ENCODE measurements around the gene NKX1-2. TPM values are rescaled to one million over a fixed set of nuclear protein-coding genes. Genes with fewer than 3 reads are reported as not detected.

NKX1-2 gene
- polyA plus RNA-seq, 2 of the 4 experiments (the other 2 are of a cell fraction): 0.08 to 0.16 TPM

DNA sequence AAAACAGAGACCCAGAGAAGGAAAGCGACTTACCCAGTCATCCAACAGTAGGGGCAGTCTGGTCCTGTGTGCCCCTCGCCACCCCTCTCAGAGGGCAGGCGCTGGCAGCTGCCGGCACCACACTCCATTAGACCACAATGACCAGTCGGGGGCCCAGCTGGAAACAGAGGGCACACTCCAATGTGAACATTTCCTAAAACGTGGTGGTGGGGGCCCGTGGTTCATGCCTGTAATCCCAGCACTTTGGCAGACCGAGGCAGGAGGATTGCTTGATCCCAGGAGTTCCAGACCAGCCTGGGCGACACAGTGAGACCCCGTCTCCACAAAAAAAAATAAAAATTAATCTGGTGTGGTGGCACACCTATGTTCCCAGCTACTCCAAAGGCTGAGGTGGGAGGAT is 30.2 kb downstream of the NKX1-2 start (continued):
- no peak for TF ChIP-seq KDM1A (IDR thresholded peaks at IDR 0.05; ENCODE audit: low read depth)

DNA sequence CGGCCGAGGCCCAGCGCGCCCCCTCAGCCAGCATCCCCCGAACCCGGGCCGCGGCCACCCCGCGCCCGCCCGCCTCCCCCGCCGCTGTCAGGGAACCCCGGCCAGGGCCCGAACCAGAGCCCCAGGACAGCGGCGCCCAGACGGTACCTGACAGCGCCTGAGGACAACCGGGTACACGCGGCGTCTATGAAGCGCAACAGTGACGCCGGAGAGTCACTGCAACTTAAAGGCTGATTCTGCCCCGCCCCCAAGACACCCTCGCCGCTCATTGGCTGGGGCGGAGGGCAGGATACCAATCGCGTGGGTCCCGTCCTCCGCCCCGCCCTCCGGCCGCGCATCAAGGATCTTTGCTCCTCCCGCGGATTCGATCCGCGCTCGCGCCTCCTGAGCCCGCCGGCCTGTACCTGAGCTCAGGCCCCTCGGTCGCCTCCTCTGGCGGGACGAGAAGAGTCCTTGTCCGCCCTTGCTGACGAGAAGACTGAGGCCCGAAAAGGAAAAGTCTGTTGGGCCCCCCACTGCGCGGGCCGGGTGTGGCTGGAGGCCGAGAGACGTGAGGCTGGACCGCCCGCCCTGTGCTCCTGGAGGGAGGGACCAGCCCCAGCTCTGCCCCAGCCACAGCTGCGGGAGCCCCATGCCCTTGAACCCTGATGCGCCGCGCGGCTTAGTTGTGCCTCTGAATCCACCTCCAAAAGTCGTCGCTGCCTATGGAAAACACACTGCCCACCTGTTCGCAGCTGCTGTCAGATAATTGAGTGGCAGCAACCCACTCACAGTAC is 30.9 kb downstream of the NKX1-2 start, which contains the start of gene OAT:
TSS of gene OAT (minus strand) at position 198 of the 776 bp plus-strand sequence. CDS start 6,752 bp downstream, outside the sequence.
- DNase-seq (ENCODE audit: low read depth in 1 of 2, low spot score in 1 of 2): peak; percentile 96 to 98
- Histone ChIP-seq H3K9me3 (no peaks in the 10 kb centered on the region), H3K4me1 (peaks cover 21% of the 10 kb centered on the region), H3K4me3 (peak within 1 kb of the TSS; percentile 85), H3K27ac (peak within 1 kb of the TSS; percentile 76 to 93), H3K4me2 (peak within 1 kb of the TSS; percentile 86)
- no peak for TF ChIP-seq POLR2AphosphoS2 (conservative IDR thresholded peaks at IDR 0.05; ENCODE audit: low read length)
- peak; percentile 94 for TF ChIP-seq PHF8 (IDR thresholded peaks at IDR 0.05; ENCODE audit: borderline replicate concordance, low read depth)
- no peak for TF ChIP-seq JUNB (IDR thresholded peaks at IDR 0.05)
- TF ChIP-seq, protein P1, sequence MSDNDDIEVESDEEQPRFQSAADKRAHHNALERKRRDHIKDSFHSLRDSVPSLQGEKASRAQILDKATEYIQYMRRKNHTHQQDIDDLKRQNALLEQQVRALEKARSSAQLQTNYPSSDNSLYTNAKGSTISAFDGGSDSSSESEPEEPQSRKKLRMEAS (IDR thresholded peaks at IDR 0.05): peak; percentile 67
- 0 out of 2 replicates have a peak, but pooled peaks have one; percentile 49 for TF ChIP-seq ESRRA (IDR thresholded peaks at IDR 0.05; ENCODE audit: borderline replicate concordance, low read length)
- TF ChIP-seq EHF (CRISPR knock-in tag; IDR thresholded peaks at IDR 0.05): no peak
- TF ChIP-seq, protein P2, sequence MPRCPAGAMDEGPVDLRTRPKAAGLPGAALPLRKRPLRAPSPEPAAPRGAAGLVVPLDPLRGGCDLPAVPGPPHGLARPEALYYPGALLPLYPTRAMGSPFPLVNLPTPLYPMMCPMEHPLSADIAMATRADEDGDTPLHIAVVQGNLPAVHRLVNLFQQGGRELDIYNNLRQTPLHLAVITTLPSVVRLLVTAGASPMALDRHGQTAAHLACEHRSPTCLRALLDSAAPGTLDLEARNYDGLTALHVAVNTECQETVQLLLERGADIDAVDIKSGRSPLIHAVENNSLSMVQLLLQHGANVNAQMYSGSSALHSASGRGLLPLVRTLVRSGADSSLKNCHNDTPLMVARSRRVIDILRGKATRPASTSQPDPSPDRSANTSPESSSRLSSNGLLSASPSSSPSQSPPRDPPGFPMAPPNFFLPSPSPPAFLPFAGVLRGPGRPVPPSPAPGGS (IDR thresholded peaks at IDR 0.05): peak; percentile 97
- TF ChIP-seq, protein P3, sequence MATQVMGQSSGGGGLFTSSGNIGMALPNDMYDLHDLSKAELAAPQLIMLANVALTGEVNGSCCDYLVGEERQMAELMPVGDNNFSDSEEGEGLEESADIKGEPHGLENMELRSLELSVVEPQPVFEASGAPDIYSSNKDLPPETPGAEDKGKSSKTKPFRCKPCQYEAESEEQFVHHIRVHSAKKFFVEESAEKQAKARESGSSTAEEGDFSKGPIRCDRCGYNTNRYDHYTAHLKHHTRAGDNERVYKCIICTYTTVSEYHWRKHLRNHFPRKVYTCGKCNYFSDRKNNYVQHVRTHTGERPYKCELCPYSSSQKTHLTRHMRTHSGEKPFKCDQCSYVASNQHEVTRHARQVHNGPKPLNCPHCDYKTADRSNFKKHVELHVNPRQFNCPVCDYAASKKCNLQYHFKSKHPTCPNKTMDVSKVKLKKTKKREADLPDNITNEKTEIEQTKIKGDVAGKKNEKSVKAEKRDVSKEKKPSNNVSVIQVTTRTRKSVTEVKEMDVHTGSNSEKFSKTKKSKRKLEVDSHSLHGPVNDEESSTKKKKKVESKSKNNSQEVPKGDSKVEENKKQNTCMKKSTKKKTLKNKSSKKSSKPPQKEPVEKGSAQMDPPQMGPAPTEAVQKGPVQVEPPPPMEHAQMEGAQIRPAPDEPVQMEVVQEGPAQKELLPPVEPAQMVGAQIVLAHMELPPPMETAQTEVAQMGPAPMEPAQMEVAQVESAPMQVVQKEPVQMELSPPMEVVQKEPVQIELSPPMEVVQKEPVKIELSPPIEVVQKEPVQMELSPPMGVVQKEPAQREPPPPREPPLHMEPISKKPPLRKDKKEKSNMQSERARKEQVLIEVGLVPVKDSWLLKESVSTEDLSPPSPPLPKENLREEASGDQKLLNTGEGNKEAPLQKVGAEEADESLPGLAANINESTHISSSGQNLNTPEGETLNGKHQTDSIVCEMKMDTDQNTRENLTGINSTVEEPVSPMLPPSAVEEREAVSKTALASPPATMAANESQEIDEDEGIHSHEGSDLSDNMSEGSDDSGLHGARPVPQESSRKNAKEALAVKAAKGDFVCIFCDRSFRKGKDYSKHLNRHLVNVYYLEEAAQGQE (IDR thresholded peaks at IDR 0.05): no peak
- TF ChIP-seq, protein P4, sequence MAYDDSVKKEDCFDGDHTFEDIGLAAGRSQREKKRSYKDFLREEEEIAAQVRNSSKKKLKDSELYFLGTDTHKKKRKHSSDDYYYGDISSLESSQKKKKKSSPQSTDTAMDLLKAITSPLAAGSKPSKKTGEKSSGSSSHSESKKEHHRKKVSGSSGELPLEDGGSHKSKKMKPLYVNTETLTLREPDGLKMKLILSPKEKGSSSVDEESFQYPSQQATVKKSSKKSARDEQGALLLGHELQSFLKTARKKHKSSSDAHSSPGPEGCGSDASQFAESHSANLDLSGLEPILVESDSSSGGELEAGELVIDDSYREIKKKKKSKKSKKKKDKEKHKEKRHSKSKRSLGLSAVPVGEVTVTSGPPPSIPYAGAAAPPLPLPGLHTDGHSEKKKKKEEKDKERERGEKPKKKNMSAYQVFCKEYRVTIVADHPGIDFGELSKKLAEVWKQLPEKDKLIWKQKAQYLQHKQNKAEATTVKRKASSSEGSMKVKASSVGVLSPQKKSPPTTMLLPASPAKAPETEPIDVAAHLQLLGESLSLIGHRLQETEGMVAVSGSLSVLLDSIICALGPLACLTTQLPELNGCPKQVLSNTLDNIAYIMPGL (CRISPR knock-in tag; IDR thresholded peaks at IDR 0.05; ENCODE audit: borderline replicate concordance): no peak
- TF ChIP-seq EHMT2 (IDR thresholded peaks at IDR 0.05; ENCODE audit: low read depth): no peak
- no peak for TF ChIP-seq EP300 (IDR thresholded peaks at IDR 0.05)
- 0 out of 2 replicates have a peak, but pooled peaks have one; percentile 51 for TF ChIP-seq TFCP2L1 (CRISPR knock-in tag; IDR thresholded peaks at IDR 0.05)
- no peak for TF ChIP-seq SREBF2 (IDR thresholded peaks at IDR 0.05)
- TF ChIP-seq RCOR1 (IDR thresholded peaks at IDR 0.05; ENCODE audit: low read depth, low read length): no peak
- no peak for TF ChIP-seq HOXB13 (CRISPR knock-in tag; IDR thresholded peaks at IDR 0.05; ENCODE audit: low read depth)
- peak; percentile 58; the same call in 1 of the 2 replicates for TF ChIP-seq RFX5 (IDR thresholded peaks at IDR 0.05)
- TF ChIP-seq POLR2A (IDR thresholded peaks at IDR 0.05; ENCODE audit: low read length): peak; percentile 98
- no peak for TF ChIP-seq CEBPB (IDR thresholded peaks at IDR 0.05)
- TF ChIP-seq, protein P5, sequence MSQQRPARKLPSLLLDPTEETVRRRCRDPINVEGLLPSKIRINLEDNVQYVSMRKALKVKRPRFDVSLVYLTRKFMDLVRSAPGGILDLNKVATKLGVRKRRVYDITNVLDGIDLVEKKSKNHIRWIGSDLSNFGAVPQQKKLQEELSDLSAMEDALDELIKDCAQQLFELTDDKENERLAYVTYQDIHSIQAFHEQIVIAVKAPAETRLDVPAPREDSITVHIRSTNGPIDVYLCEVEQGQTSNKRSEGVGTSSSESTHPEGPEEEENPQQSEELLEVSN (IDR thresholded peaks at IDR 0.05; ENCODE audit: borderline replicate concordance, low read depth): 0 out of 2 replicates have a peak, but pooled peaks have one; percentile 52
- TF ChIP-seq RNF2 (IDR thresholded peaks at IDR 0.05; ENCODE audit: borderline replicate concordance, low read depth): no peak
- TF ChIP-seq CBX8 (IDR thresholded peaks at IDR 0.05): no peak
- TF ChIP-seq HDAC2 (IDR thresholded peaks at IDR 0.05): no peak
- no peak for TF ChIP-seq KDM5A (IDR thresholded peaks at IDR 0.05)
- TF ChIP-seq TP53 (CRISPR knock-in tag; IDR thresholded peaks at IDR 0.05): no peak
- TF ChIP-seq JUN (IDR thresholded peaks at IDR 0.05): peak; percentile 86 to 91
- TF ChIP-seq CHD4 (IDR thresholded peaks at IDR 0.05; ENCODE audit: borderline replicate concordance): no peak
- ChIA-PET POLR2A (interaction anchor here (0.6 to 2.7 kb wide), 16 partner anchors 8 to 1727 kb away, joined by 3 to 25 read pairs (median 4); partner anchors contain the start of gene LHPP), CTCF (interaction anchor here (1.0 to 2.7 kb wide), 7 partner anchors 9 to 424 kb away, joined by 3 to 12 read pairs (median 5); no protein-coding TSS in a partner anchor)
- 4% methylated on average over 25 of the region's 70 CpGs for WGBS (ENCODE audit: missing lambda C conversion rate)
- peak; percentile 95 to 97 for ATAC-seq
- FAIRE-seq: no peak
